ENCODE results near the gene FAM174B.

The FAM174B gene

GRCh38 chr15:92638709-92639365, 16.7 kb downstream of the FAM174B start:
- no peak for DNase-seq (ENCODE audit: low read depth)

- DNase-seq (ENCODE audit: low read depth): no peak
Measured at GRCh38 chr15:92638291-92638708, 17.3 kb downstream of the FAM174B start.

- DNase-seq (ENCODE audit: low read depth): no peak
Measured at GRCh38 chr15:92637626-92638025, 17.9 kb downstream of the FAM174B start.

- no peak for DNase-seq (ENCODE audit: low read depth)
Measured at GRCh38 chr15:92636908-92637481, 18.6 kb downstream of the FAM174B start.

GRCh38 chr15:92636401-92636907, 19.1 kb downstream of the FAM174B start:
- no peak for DNase-seq (ENCODE audit: low read depth)

GRCh38 chr15:92634671-92635201, 20.8 kb downstream of the FAM174B start:
- no peak for DNase-seq (ENCODE audit: low read depth)

- no peak for DNase-seq (ENCODE audit: low read depth)
Measured at GRCh38 chr15:92634060-92634459, 21.5 kb downstream of the FAM174B start.

- no peak for DNase-seq (ENCODE audit: low read depth)
Measured at GRCh38 chr15:92633418-92633817, 22.2 kb downstream of the FAM174B start.

- DNase-seq (ENCODE audit: low read depth): no peak
Measured at GRCh38 chr15:92633001-92633400, 22.6 kb downstream of the FAM174B start.

GRCh38 chr15:92631721-92632120, 23.9 kb downstream of the FAM174B start:
- no peak for DNase-seq (ENCODE audit: low read depth)

- no peak for DNase-seq (ENCODE audit: low read depth)
Measured at GRCh38 chr15:92629975-92630626, 25.5 kb downstream of the FAM174B start.

GRCh38 chr15:92629276-92629974, 26.1 kb downstream of the FAM174B start:
- DNase-seq (ENCODE audit: low read depth): no peak

GRCh38 chr15:92627014-92627413, 28.6 kb downstream of the FAM174B start:
- no peak for DNase-seq (ENCODE audit: low read depth)

- no peak for DNase-seq (ENCODE audit: low read depth)
Measured at GRCh38 chr15:92625251-92625980, 30.2 kb downstream of the FAM174B start.

GRCh38 chr15:92624401-92624991, 31.1 kb downstream of the FAM174B start:
- DNase-seq (ENCODE audit: low read depth): no peak

- DNase-seq (ENCODE audit: low read depth): no peak
Measured at GRCh38 chr15:92623435-92623834, 32.1 kb downstream of the FAM174B start.

GRCh38 chr15:92621972-92622533, 33.5 kb downstream of the FAM174B start:
- no peak for DNase-seq (ENCODE audit: low read depth)

- no peak for DNase-seq (ENCODE audit: low read depth)
Measured at GRCh38 chr15:92620991-92621390, 34.6 kb downstream of the FAM174B start.

- DNase-seq (ENCODE audit: low read depth): no peak
Measured at GRCh38 chr15:92619145-92620101, 36.2 kb downstream of the FAM174B start.
